Activated CD8-positive, alpha-beta memory T cell treated with anti-CD3 and anti-CD28 coated beads for 36 hours (primary cell): ENCODE results near the gene KMT2D. TPM values are rescaled to one million over a fixed set of nuclear protein-coding genes. Genes with fewer than 3 reads are reported as not detected.

Source experiments
- CTCF ChIA-PET: fragments of 350-600 bp; sonication (Branson Sonifier 250); formaldehyde crosslinking; loops from one replicate; lab custom pipeline; 2021; ENCODE audit warnings: antibody characterized with exemption; lab: Charles Lee
- POLR2A ChIA-PET: fragments of 350-600 bp; sonication (Branson Sonifier 250); formaldehyde crosslinking; loops from one replicate; lab custom pipeline; 2021; ENCODE audit warnings: antibody characterized with exemption; lab: Charles Lee
- total RNA-seq, 2 experiments: library from RNA; stranded (reverse); gene quantifications; one replicate each; pipeline ENCODE4 v1.2.3, GENCODE V29; 2021

The KMT2D gene
- total RNA-seq, 2 experiments from 2014 or later, result 67.6 to 69.5 TPM

- ChIA-PET POLR2A (interaction anchor here (0.6 to 1.9 kb wide), 6 partner anchors 10 to 100 kb away, joined by 3 to 11 read pairs (median 6); partner anchors contain the start of genes RHEBL1 and TUBA1B), CTCF (interaction anchor here (1.0 to 2.9 kb wide), 6 partner anchors 10 to 134 kb away, joined by 3 to 12 read pairs (median 4); partner anchors contain the start of genes FKBP11 and RHEBL1)
Measured at GRCh38 chr12:49059299-49060171, 1.1 kb downstream of the KMT2D start.

- ChIA-PET POLR2A (interaction anchor here (1.2 to 1.9 kb wide), 2 partner anchors 11 to 36 kb away, joined by 3 to 9 read pairs; partner anchors contain the start of gene RHEBL1), CTCF (interaction anchor here (1.0 to 2.9 kb wide), 3 partner anchors 11 to 29 kb away, joined by 4 to 12 read pairs (median 5); partner anchors contain the start of gene RHEBL1)
Measured at GRCh38 chr12:49059045-49059298, 1.6 kb downstream of the KMT2D start.

GRCh38 chr12:49058366-49059044 is 2.1 kb downstream of the KMT2D start:
- ChIA-PET CTCF (interaction anchor here (0.7 to 2.9 kb wide), 4 partner anchors 10 to 30 kb away, joined by 3 to 12 read pairs (median 4); partner anchors contain the start of gene RHEBL1), POLR2A (interaction anchor here (1.2 to 1.9 kb wide), 2 partner anchors 11 to 37 kb away, joined by 3 to 9 read pairs; partner anchors contain the start of gene RHEBL1)

GRCh38 chr12:49057888-49058287 is 2.7 kb downstream of the KMT2D start:
- POLR2A ChIA-PET, result no interaction called here
- CTCF ChIA-PET, result interaction anchor here (2.9 kb wide), 1 partner anchor 14 kb away, joined by 12 read pairs; no protein-coding TSS in a partner anchor

- ChIA-PET POLR2A (interaction anchor here (0.6 to 2.4 kb wide), 4 partner anchors 13 to 204 kb away, joined by 3 to 6 read pairs (median 4); partner anchors contain the start of genes DDX23 and RHEBL1), CTCF (interaction anchor here (0.6 to 2.9 kb wide), 8 partner anchors 8 to 124 kb away, joined by 3 to 12 read pairs (median 4); partner anchors contain the start of gene LMBR1L)
Measured at GRCh38 chr12:49055978-49056754, 4.4 kb downstream of the KMT2D start.

- ChIA-PET POLR2A (interaction anchor here (0.5 to 2.4 kb wide), 3 partner anchors 12 to 37 kb away, joined by 3 to 6 read pairs (median 3); no protein-coding TSS in a partner anchor), CTCF (interaction anchor here (0.6 to 2.0 kb wide), 6 partner anchors 9 to 125 kb away, joined by 3 to 9 read pairs (median 4); partner anchors contain the start of gene LMBR1L)
Measured at GRCh38 chr12:49055092-49055491, 5.5 kb downstream of the KMT2D start.

- POLR2A ChIA-PET, result interaction anchor here (0.5 to 2.4 kb wide), 2 partner anchors 11 to 22 kb away, joined by 3 to 6 read pairs; no protein-coding TSS in a partner anchor
- CTCF ChIA-PET, result interaction anchor here (0.6 to 2.0 kb wide), 3 partner anchors 9 to 43 kb away, joined by 3 to 9 read pairs (median 4); no protein-coding TSS in a partner anchor
Measured at GRCh38 chr12:49054524-49054923, 6.1 kb downstream of the KMT2D start.

GRCh38 chr12:49054096-49054495 is 6.5 kb downstream of the KMT2D start:
- POLR2A ChIA-PET, result interaction anchor here (2.4 kb wide), 1 partner anchor 11 kb away, joined by 6 read pairs; no protein-coding TSS in a partner anchor
- CTCF ChIA-PET, result interaction anchor here (0.6 kb wide), 1 partner anchor 1723 kb away, joined by 3 read pairs; no protein-coding TSS in a partner anchor

- CTCF ChIA-PET, result no interaction called here
- POLR2A ChIA-PET, result no interaction called here
Measured at GRCh38 chr12:49052451-49053208, 8.0 kb downstream of the KMT2D start.

- POLR2A ChIA-PET, result no interaction called here
- CTCF ChIA-PET, result no interaction called here
Measured at GRCh38 chr12:49051777-49052438, 8.7 kb downstream of the KMT2D start.

GRCh38 chr12:49051373-49051764 is 9.2 kb downstream of the KMT2D start:
- POLR2A ChIA-PET, result no interaction called here
- CTCF ChIA-PET, result no interaction called here

GRCh38 chr12:49050507-49051372 is 9.9 kb downstream of the KMT2D start:
- ChIA-PET CTCF (interaction anchor here (3.0 kb wide), 1 partner anchor 13 kb away, joined by 8 read pairs; no protein-coding TSS in a partner anchor), POLR2A (no interaction called here)

- CTCF ChIA-PET, result interaction anchor here (3.0 kb wide), 1 partner anchor 14 kb away, joined by 8 read pairs; no protein-coding TSS in a partner anchor
- POLR2A ChIA-PET, result no interaction called here
Measured at GRCh38 chr12:49049566-49050224, 10.9 kb downstream of the KMT2D start.

GRCh38 chr12:49048953-49049352 is 11.6 kb downstream of the KMT2D start:
- ChIA-PET CTCF (interaction anchor here (0.6 to 3.0 kb wide), 3 partner anchors 10 to 488 kb away, joined by 3 to 8 read pairs (median 3); no protein-coding TSS in a partner anchor), POLR2A (no interaction called here)
